Pulmonary artery endothelial cell (primary cell): ENCODE data around the gene KRT75. TPM values are rescaled to one million over a fixed set of nuclear protein-coding genes. Genes with fewer than 3 reads are reported as not detected.
"Not testable (repeated sequence)": the region's sequence is repeated elsewhere in the genome, so short reads cannot be mapped to it uniquely, and the experiment has no call there.

Source experiments
- DNase-seq: peaks from one replicate; pipeline ENCODE4 v3.0.0-alpha.2; 2011; ENCODE audit warnings: low read depth, low spot score
- total RNA-seq: library from RNA; depleted of rRNA; stranded (reverse); fragments of >200 nt; gene quantifications from 2 replicates; pipeline ENCODE4 v1.2.3, GENCODE V29; 2014

KRT75 gene
- total RNA-seq, 1 donor from 2014 or later = not detected

GRCh38 chr12:52417740-52418139, 16.4 kb downstream of the KRT75 start:
- DNase-seq = no peak

GRCh38 chr12:52416795-52417194, 17.4 kb downstream of the KRT75 start:
- no peak for DNase-seq

GRCh38 chr12:52415870-52416750, 18.1 kb downstream of the KRT75 start:
- DNase-seq = no peak

GRCh38 chr12:52414936-52415335, 19.2 kb downstream of the KRT75 start:
- no peak for DNase-seq

- DNase-seq = no peak
These were observed 20.3 kb downstream of the KRT75 start for GRCh38 chr12:52413782-52414345.

- no peak for DNase-seq
These were observed 21.0 kb downstream of the KRT75 start for GRCh38 chr12:52413202-52413601.

- no peak for DNase-seq
These were observed 22.4 kb downstream of the KRT75 start for GRCh38 chr12:52411815-52412214.

GRCh38 chr12:52410589-52411248, 23.5 kb downstream of the KRT75 start:
- DNase-seq = not testable (repeated sequence)

GRCh38 chr12:52407918-52408317, 26.3 kb downstream of the KRT75 start:
- DNase-seq = no peak

- DNase-seq = no peak
These were observed 28.2 kb downstream of the KRT75 start, which contains the start of gene KRT82 for GRCh38 chr12:52405922-52406385. TSS of gene KRT82 (minus strand) at chr12:52406335. CDS start at chr12:52406277, 58 bp downstream.

GRCh38 chr12:52404951-52405350, 29.2 kb downstream of the KRT75 start:
- DNase-seq = no peak

GRCh38 chr12:52403561-52403960, 30.6 kb downstream of the KRT75 start:
- no peak for DNase-seq

- DNase-seq = no peak
These were observed 31.2 kb downstream of the KRT75 start for GRCh38 chr12:52402873-52403540.

GRCh38 chr12:52402377-52402776, 31.8 kb downstream of the KRT75 start:
- DNase-seq = no peak

- no peak for DNase-seq
These were observed 32.2 kb downstream of the KRT75 start for GRCh38 chr12:52401926-52402325.

GRCh38 chr12:52401526-52401925, 32.6 kb downstream of the KRT75 start:
- DNase-seq = no peak

GRCh38 chr12:52400906-52401305, 33.3 kb downstream of the KRT75 start:
- DNase-seq = no peak

GRCh38 chr12:52399756-52400155, 34.4 kb downstream of the KRT75 start:
- no peak for DNase-seq

GRCh38 chr12:52398176-52398575, 36.0 kb downstream of the KRT75 start:
- no peak for DNase-seq

GRCh38 chr12:52396656-52397055, 37.5 kb downstream of the KRT75 start:
- DNase-seq = no peak

GRCh38 chr12:52395761-52396434, 38.3 kb downstream of the KRT75 start:
- DNase-seq = no peak
